SK-N-SH (cell line): Measurements from ENCODE around the gene POTEE. TPM values are rescaled to one million over a fixed set of nuclear protein-coding genes. Genes with fewer than 3 reads are reported as not detected.
"Not testable (repeated sequence)": the region's sequence is repeated elsewhere in the genome, so short reads cannot be mapped to it uniquely, and the experiment has no call there.

Source experiments
- CTCF ChIA-PET: fragments of 300-600, 350-600 bp; formaldehyde crosslinking; extraction: SDS; loops from one replicate; lab custom pipeline; 2021; lab: Yijun Ruan, JAX
- POLR2A ChIA-PET: fragments of 350-600 bp; sonication (Branson Sonifier 250); formaldehyde crosslinking; extraction: SDS; loops from one replicate; lab custom pipeline; 2020; ENCODE audit warnings: antibody characterized with exemption, inconsistent platforms; lab: Yijun Ruan, JAX
- DNase-seq: peaks from one replicate; pipeline ENCODE4 v3.0.0; 2012
- H2AFZ ChIP-seq: fragments of 200-600 bp; sonication (generic); 2 replicates; pipeline ENCODE4 v1.8.1; 2016; ENCODE audit warnings: antibody characterized with exemption, mild to moderate bottlenecking, low read depth
- H3F3A ChIP-seq: fragments of 200-600 bp; sonication (generic); replicated peaks from 2 replicates; pipeline ENCODE3; 2016; ENCODE audit warnings: antibody characterized with exemption, mild to moderate bottlenecking; ENCODE audit not compliant: insufficient read depth
- H3K27ac ChIP-seq, 2 experiments: fragments of 200-500 bp in 1 of 2; fragments of 200-600 bp in 1 of 2; sonication (Bioruptor generic) in 1 of 2; sonication (generic), shearing (Covaris generic) in 1 of 2; 2 replicates each; pipeline versions ENCODE4 v1.5.1 to v1.6.1; 2014 to 2016; ENCODE audit warnings: low read depth in 2 of 2, inconsistent platforms in 1 of 2, low read length in 1 of 2, mild to moderate bottlenecking in 1 of 2, mixed read lengths in 1 of 2
- H3K27me3 ChIP-seq: fragments of 200-600 bp; sonication (generic), shearing (Covaris generic); 2 replicates; pipeline ENCODE4 v1.6.1; 2016; ENCODE audit warnings: mixed run types; ENCODE audit not compliant: insufficient read depth
- H3K36me3 ChIP-seq, 2 experiments: fragments of 200-500 bp in 1 of 2; fragments of 200-600 bp in 1 of 2; sonication (Bioruptor generic) in 1 of 2; sonication (generic) in 1 of 2; replicated peaks in 1 of 2; 2 replicates each; pipeline versions ENCODE3 to v1.5.1; 2014 to 2016; ENCODE audit warnings: low read length in 1 of 2, mild to moderate bottlenecking in 1 of 2; ENCODE audit not compliant: insufficient read depth in 2 of 2, control insufficient read depth in 1 of 2
- H3K4me1 ChIP-seq, 2 experiments: fragments of 200-500 bp in 1 of 2; fragments of 200-600 bp in 1 of 2; sonication (Bioruptor generic) in 1 of 2; sonication (generic), shearing (Covaris generic) in 1 of 2; 2 replicates each; pipeline versions ENCODE4 v1.5.1 to v1.6.1; 2014 to 2016; ENCODE audit warnings: low read depth in 1 of 2, low read length in 1 of 2, mixed run types in 1 of 2; ENCODE audit not compliant: insufficient read depth in 2 of 2, control insufficient read depth in 1 of 2
- H3K4me2 ChIP-seq: fragments of 200-600 bp; sonication (generic), shearing (Covaris generic); 2 replicates; pipeline ENCODE4 v1.6.1; 2017; ENCODE audit warnings: mixed run types
- H3K4me3 ChIP-seq, 2 experiments: fragments of 200-500 bp in 1 of 2; fragments of 200-600 bp in 1 of 2; sonication (Bioruptor generic) in 1 of 2; sonication (generic), shearing (Covaris generic) in 1 of 2; 2 replicates each; pipeline versions ENCODE4 v1.5.1 to v1.8.1; 2014 to 2016; ENCODE audit warnings: low read depth in 2 of 2, inconsistent platforms in 1 of 2, low read length in 1 of 2, mild to moderate bottlenecking in 1 of 2, mixed read lengths in 1 of 2, moderate library complexity in 1 of 2
- H3K79me2 ChIP-seq: fragments of 200-600 bp; sonication (generic); 2 replicates; pipeline ENCODE4 v1.8.1; 2017; ENCODE audit warnings: mild to moderate bottlenecking; ENCODE audit not compliant: insufficient read depth
- H3K9ac ChIP-seq: fragments of 200-600 bp; sonication (generic); 2 replicates; pipeline ENCODE4 v1.6.1; 2017; ENCODE audit warnings: mixed run types
- H3K9me2 ChIP-seq: fragments of 200-600 bp; sonication (generic); 2 replicates; pipeline ENCODE4 v1.6.1; 2017; ENCODE audit warnings: mixed run types
- H3K9me3 ChIP-seq: fragments of 200-600 bp; sonication (generic); 2 replicates; pipeline ENCODE4 v1.6.1; 2017; ENCODE audit warnings: mixed run types, mild to moderate bottlenecking, moderate library complexity
- H4K20me1 ChIP-seq: fragments of 200-600 bp; sonication (generic); 2 replicates; pipeline ENCODE4 v1.6.1; 2017; ENCODE audit warnings: mild to moderate bottlenecking, mixed run types; ENCODE audit not compliant: insufficient read depth
- CHD2 ChIP-seq: fragments of 150-350 bp; IDR thresholded peaks from 2 replicates; pipeline ENCODE4 v1.6.1; 2018; ENCODE audit warnings: low read length; ENCODE audit not compliant: partially characterized antibody
- EZH2phosphoT487 ChIP-seq: fragments of 200-600 bp; sonication (generic); IDR thresholded peaks from 2 replicates; pipeline ENCODE4 v1.6.1; 2017; ENCODE audit warnings: low read depth, mixed run types, mild to moderate bottlenecking, antibody characterized with exemption, moderate library complexity, borderline replicate concordance
- FOXJ3 ChIP-seq: sonication (generic); formaldehyde crosslinking; IDR thresholded peaks from 2 replicates; pipeline ENCODE4 v1.5.1; 2020; ENCODE audit warnings: mild to moderate bottlenecking, missing genetic modification reagents
- FOXM1 ChIP-seq: IDR thresholded peaks from 2 replicates; pipeline ENCODE4 v1.4.0; 2012; ENCODE audit warnings: low read depth, mild to moderate bottlenecking
- GATA2 ChIP-seq: sonication (generic); formaldehyde crosslinking; IDR thresholded peaks from 2 replicates; pipeline ENCODE4 v1.5.0; 2020; ENCODE audit warnings: mild to moderate bottlenecking, missing genetic modification reagents
- MEF2A ChIP-seq: IDR thresholded peaks from 2 replicates; pipeline ENCODE4 v1.4.0; 2012; ENCODE audit warnings: low read depth, borderline replicate concordance
- POLR2AphosphoS5 ChIP-seq: IDR thresholded peaks from 2 replicates; pipeline ENCODE4 v1.6.1; 2012; ENCODE audit warnings: low read depth, low read length
- RFX5 ChIP-seq: IDR thresholded peaks from 2 replicates; pipeline ENCODE4 v1.6.1; 2012; ENCODE audit warnings: mild to moderate bottlenecking, improper control_type of control experiment, low read length
- RXRA ChIP-seq: IDR thresholded peaks from 2 replicates; pipeline ENCODE4 v1.4.0; 2012; ENCODE audit warnings: low read depth, mild to moderate bottlenecking, borderline replicate concordance
- SIN3A ChIP-seq: IDR thresholded peaks from 2 replicates; pipeline ENCODE4 v1.6.1; 2012; ENCODE audit warnings: low read depth, mild to moderate bottlenecking, low read length, moderate library complexity, borderline replicate concordance
- SMC3 ChIP-seq: IDR thresholded peaks from 2 replicates; pipeline ENCODE4 v1.6.1; 2012; ENCODE audit warnings: low read depth, low read length, improper control_type of control experiment
- TEAD4 ChIP-seq: IDR thresholded peaks from 2 replicates; pipeline ENCODE4 v1.4.0; 2012; ENCODE audit warnings: mild to moderate bottlenecking, borderline replicate concordance; ENCODE audit not compliant: insufficient read depth
- WGBS: methylation state at CpG from one replicate; pipeline ENCODE4 v1.1.6; 2017; ENCODE audit warnings: low lambda C conversion rate; 5-methylcytosine and 5-hydroxymethylcytosine counted together
- polyA plus RNA-seq, 3 experiments: library from polyadenylated mRNA; depleted of rRNA; stranded (reverse); fragments of >200 nt; gene quantifications; 2 replicates each; pipeline ENCODE4 v1.2.3, GENCODE V29; 2012
- TF ChIP-seq, protein P1 (sequence below): fragments of 150-350 bp; IDR thresholded peaks from 2 replicates; pipeline ENCODE4 v1.6.1; 2017; ENCODE audit warnings: antibody characterized with exemption, low read length, low read depth, borderline replicate concordance
- TF ChIP-seq, protein P2 (sequence below): IDR thresholded peaks from 2 replicates; pipeline ENCODE4 v1.4.0; 2012; ENCODE audit warnings: low read depth, borderline replicate concordance
- TF ChIP-seq, protein P3 (sequence below): IDR thresholded peaks from 2 replicates; pipeline ENCODE4 v1.4.0; 2012; ENCODE audit warnings: low read depth

Gene POTEE
- polyA plus RNA-seq (2012; rRNA removed): 0.03 TPM in 1 of 2 replicates, not detected in the other
- under 0.01 TPM in 1 of 2 replicates, not detected in the other for polyA plus RNA-seq (2012; cell fraction: cytosol; rRNA removed)
- 0.07 and 0.18 TPM in 2 replicates for polyA plus RNA-seq (2012; cell fraction: nucleus; rRNA removed)

DNA sequence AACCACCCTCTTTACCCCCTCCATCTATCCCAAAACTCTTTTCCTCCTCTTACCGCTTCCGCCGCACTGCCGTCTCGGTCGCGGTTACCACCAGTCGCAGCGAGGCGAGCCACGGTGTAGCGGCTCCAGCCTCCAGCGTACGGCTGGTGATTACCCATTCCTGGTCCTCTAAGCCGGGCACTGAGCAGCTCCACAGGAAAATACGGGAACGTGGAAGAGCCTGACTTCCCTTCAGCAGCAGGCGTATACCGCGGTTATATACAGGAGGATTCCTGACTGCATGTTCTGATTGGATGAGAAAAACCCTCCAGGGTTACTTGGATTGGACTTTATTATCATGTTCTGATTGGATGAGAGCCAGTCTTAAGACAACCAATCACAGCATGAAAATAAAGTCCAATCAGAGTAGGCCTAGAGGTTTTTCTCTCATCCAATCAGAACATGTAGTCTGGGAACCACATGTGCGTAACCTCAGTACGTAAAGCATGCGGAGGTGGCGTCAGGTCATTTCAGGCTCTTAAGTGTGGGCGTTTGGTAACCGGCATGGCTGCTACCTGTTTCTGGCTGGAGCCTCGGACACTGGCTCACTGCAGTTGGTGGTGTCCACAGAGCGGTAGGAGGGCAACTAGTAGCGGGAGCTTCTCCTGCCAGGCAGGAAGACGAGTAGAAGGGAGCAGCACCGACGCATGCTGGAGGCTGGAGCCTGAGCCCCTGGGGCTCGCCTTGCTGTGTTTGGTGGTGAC, at the start of gene POTEE:
TSS of gene POTEE (plus strand) at position 507 of the 743 bp plus-strand sequence. CDS start 8,867 bp downstream, outside the sequence.
- H4K20me1 ChIP-seq, H3K9me3 ChIP-seq, H3F3A ChIP-seq, H3K9me2 ChIP-seq, POLR2A ChIA-PET, H3K27me3 ChIP-seq, H3K79me2 ChIP-seq, H3K36me3 ChIP-seq, H3K4me1 ChIP-seq, H2AFZ ChIP-seq, H3K4me2 ChIP-seq, CTCF ChIA-PET, H3K9ac ChIP-seq, H3K27ac ChIP-seq, DNase-seq, H3K4me3 ChIP-seq: not testable (repeated sequence)
- WGBS: 75% methylated on average over 19 of the region's 33 CpGs

DNA sequence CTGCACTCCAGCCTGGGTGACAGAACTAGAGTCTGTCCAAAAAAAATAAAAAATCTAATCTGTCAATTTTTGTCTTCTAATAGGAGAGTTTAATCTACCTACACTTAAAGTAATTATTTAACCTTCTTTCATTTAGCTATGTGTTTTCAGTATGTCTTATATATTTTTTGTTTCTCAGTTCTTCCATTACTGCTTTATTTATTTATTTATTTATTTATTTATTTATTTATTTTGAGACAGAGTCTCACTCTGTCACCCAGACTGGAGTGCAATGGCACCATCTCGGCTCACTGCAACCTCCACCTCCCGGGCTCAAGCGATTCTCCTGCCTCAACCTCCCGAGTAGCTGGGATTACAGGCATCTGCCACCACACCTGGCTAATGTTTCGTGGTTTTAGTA, 43.8 kb upstream of the POTEE start:
- not testable (repeated sequence) for H3F3A ChIP-seq, H3K27ac ChIP-seq, H3K79me2 ChIP-seq, H3K9me2 ChIP-seq, H3K27me3 ChIP-seq, H3K36me3 ChIP-seq, DNase-seq, H3K9me3 ChIP-seq, H3K4me2 ChIP-seq, H3K4me3 ChIP-seq, H4K20me1 ChIP-seq, H2AFZ ChIP-seq, H3K4me1 ChIP-seq, H3K9ac ChIP-seq
- ChIA-PET POLR2A (interaction anchor here (0.6 kb wide), 1 partner anchor 72 kb away, joined by 4 read pairs; the partner anchor contains the start of gene FAM168B), CTCF (interaction anchor here (1.2 kb wide), 1 partner anchor 11 kb away, joined by 8 read pairs; no protein-coding TSS in a partner anchor)
- WGBS: 88% methylated on average over 5 of the region's 5 CpGs

DNA sequence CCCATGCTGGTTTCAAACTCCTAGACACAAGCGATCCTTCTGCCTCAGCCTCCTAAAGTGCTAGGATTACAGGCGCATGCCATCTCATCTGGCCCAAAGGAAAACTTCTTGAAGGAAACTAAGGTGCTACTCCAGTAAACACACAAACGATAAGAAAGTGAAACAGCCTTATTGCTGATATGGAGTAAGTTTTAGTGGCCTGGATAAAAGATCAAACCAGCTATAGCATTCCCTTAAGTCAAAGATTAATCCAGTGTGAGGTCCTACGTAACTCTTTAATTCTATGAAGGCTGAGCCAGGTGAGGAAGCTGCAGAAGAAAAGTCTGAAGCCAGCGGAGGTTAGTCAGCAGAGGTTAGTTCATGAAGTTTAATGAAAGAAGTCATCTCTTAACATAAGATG, 40.8 kb upstream of the POTEE start:
- no peak overlapping the region for H3K4me3 ChIP-seq
- ChIA-PET POLR2A (no interaction called here), CTCF (interaction anchor here (1.3 kb wide), 1 partner anchor 11 kb away, joined by 3 read pairs; no protein-coding TSS in a partner anchor)
- H3K9me2 ChIP-seq: no peaks in the 10 kb centered on the region
- WGBS: 26% methylated on average over 5 of the region's 5 CpGs
- no peaks in the 10 kb centered on the region for H3K4me1 ChIP-seq
- no peak overlapping the region for H3K4me2 ChIP-seq
- no peak for DNase-seq
- no peaks in the 10 kb centered on the region for H3K36me3 ChIP-seq
- H3F3A ChIP-seq: no peaks in the 10 kb centered on the region
- H3K27me3 ChIP-seq: no peaks in the 10 kb centered on the region
- H3K9ac ChIP-seq: no peak overlapping the region
- H4K20me1 ChIP-seq: no peaks in the 10 kb centered on the region
- no peaks in the 10 kb centered on the region for H3K79me2 ChIP-seq
- no peaks in the 10 kb centered on the region for H3K9me3 ChIP-seq
- no peak overlapping the region for H3K27ac ChIP-seq
- H2AFZ ChIP-seq: no peak overlapping the region
- TF ChIP-seq, protein P1, sequence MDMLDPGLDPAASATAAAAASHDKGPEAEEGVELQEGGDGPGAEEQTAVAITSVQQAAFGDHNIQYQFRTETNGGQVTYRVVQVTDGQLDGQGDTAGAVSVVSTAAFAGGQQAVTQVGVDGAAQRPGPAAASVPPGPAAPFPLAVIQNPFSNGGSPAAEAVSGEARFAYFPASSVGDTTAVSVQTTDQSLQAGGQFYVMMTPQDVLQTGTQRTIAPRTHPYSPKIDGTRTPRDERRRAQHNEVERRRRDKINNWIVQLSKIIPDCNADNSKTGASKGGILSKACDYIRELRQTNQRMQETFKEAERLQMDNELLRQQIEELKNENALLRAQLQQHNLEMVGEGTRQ: no peak
- TF ChIP-seq SIN3A (no peak), POLR2AphosphoS5 (no peak), FOXJ3 (CRISPR knock-in tag) (no peak), RXRA (no peak), TEAD4 (no peak), MEF2A (no peak), EZH2phosphoT487 (no peak), FOXM1 (no peak), SMC3 (no peak), CHD2 (no peak), RFX5 (no peak), GATA2 (CRISPR knock-in tag) (no peak)
- TF ChIP-seq, protein P2, sequence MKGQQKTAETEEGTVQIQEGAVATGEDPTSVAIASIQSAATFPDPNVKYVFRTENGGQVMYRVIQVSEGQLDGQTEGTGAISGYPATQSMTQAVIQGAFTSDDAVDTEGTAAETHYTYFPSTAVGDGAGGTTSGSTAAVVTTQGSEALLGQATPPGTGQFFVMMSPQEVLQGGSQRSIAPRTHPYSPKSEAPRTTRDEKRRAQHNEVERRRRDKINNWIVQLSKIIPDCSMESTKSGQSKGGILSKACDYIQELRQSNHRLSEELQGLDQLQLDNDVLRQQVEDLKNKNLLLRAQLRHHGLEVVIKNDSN: no peak
- TF ChIP-seq, protein P3, sequence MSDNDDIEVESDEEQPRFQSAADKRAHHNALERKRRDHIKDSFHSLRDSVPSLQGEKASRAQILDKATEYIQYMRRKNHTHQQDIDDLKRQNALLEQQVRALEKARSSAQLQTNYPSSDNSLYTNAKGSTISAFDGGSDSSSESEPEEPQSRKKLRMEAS: no peak
